Ectodermal cell (in vitro differentiated cells): Measurements from ENCODE around the gene ZSWIM4.
"Not testable (repeated sequence)": the region's sequence is repeated elsewhere in the genome, so short reads cannot be mapped to it uniquely, and the experiment has no call there.

ENCODE experiments used
- H3K27ac ChIP-seq: 2 replicates; pipeline ENCODE4 v1.7.0; 2013; ENCODE audit warnings: mild to moderate bottlenecking, low read depth, low read length; ENCODE audit not compliant: insufficient read depth, poor library complexity, severe bottlenecking
- H3K27me3 ChIP-seq: 2 replicates; pipeline ENCODE4 v1.7.0; 2013; ENCODE audit warnings: mild to moderate bottlenecking, low read length; ENCODE audit not compliant: insufficient read depth, control insufficient read depth, poor library complexity, severe bottlenecking
- H3K36me3 ChIP-seq: one replicate; pipeline ENCODE4 v1.7.0; 2013; ENCODE audit warnings: low read length; ENCODE audit not compliant: control insufficient read depth, insufficient read depth
- H3K4me1 ChIP-seq: one replicate; pipeline ENCODE4 v1.7.0; 2013; ENCODE audit warnings: low read length; ENCODE audit not compliant: control insufficient read depth, insufficient read depth
- H3K4me3 ChIP-seq: 2 replicates; pipeline ENCODE4 v1.7.0; 2013; ENCODE audit warnings: low read depth, low read length, control low read depth; ENCODE audit not compliant: insufficient read depth
- H3K9me3 ChIP-seq: 2 replicates; pipeline ENCODE4 v1.7.0; 2013; ENCODE audit warnings: mild to moderate bottlenecking, low read length, moderate library complexity; ENCODE audit not compliant: control insufficient read depth
- WGBS, 2 experiments: methylation state at CpG; one replicate each; pipeline ENCODE4 v1.1.7; 2013; ENCODE audit warnings: missing lambda C conversion rate in 2 of 2; 5-methylcytosine and 5-hydroxymethylcytosine counted together

ZSWIM4 gene

DNA sequence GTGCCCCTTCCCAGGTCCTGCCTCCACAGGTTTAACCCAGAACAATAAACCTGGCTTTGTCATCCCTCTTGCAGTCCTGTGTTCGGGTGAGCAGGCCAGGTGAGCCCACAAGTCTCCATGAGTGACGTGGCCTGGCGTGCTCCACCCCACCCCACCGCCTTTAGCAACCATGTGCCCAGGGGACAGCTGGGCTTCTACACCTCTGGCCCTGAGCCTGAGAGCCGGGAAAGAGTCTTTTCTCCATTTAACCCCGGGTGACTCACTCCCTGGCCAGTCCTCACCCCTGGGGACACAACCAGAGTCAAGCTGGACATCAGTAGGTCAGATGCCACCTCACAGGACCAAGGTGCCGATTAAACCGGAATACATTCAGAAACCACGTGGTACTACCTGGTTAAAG lies 16.8 kb upstream of the ZSWIM4 start:
- Histone ChIP-seq H3K27me3 (no peaks in the 10 kb centered on the region), H3K27ac (no peak overlapping the region), H3K36me3 (peaks cover 19% of the 10 kb centered on the region), H3K4me3 (no peak overlapping the region), H3K9me3 (no peaks in the 10 kb centered on the region), H3K4me1 (peaks cover 10% of the 10 kb centered on the region)
- 95% methylated on average over 9 of the region's 9 CpGs for WGBS, 2 experiments

DNA sequence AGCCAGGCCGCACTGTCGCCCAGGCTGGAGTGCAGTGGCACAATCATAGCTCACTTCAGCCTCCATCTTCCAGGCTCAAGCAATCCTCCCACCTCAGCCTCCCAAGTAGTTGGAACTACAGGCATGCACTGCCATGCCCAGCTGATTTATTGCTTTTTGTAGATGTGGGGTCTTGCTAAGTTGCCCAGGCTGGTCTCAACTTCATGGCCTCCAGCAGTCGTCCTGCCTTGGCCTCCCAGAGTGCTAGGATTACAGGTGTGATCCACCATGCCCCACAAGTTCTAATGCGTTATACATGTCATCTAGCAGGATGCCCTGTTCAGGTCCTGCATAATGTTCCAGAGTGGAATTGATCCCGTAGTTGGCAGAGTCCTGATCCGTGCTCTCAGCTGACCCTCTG lies 16.4 kb upstream of the ZSWIM4 start:
- 95 to 96% methylated on average over 6 of the region's 6 CpGs for WGBS, 2 experiments
- Histone ChIP-seq H3K9me3 (no peaks in the 10 kb centered on the region), H3K36me3 (peaks cover 19% of the 10 kb centered on the region), H3K27me3 (no peaks in the 10 kb centered on the region), H3K27ac (no peak overlapping the region), H3K4me1 (peaks cover 10% of the 10 kb centered on the region), H3K4me3 (no peak overlapping the region)

DNA sequence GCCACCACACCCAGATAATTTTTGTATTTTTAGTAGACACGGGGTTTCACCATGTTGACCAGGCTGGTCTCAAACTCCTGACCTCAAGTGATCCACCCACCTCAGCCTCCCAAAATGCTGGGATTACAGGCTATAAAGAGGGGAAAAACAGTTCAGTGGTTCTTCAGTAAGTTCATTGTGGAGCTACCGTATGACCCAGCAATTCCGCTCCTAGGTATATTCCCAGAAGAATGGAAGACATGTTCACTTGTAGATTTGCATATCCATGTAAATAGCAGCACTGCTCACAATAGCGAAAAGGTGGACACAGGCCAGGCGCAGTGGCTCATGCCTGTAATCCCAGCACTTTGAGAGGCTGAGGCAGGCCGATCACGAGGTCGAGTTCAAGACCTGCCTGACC lies 15.4 kb upstream of the ZSWIM4 start:
- 85 to 88% methylated on average over 8 of the region's 8 CpGs for WGBS, 2 experiments
- H3K9me3 ChIP-seq, H3K4me3 ChIP-seq, H3K27me3 ChIP-seq, H3K4me1 ChIP-seq, H3K27ac ChIP-seq: not testable (repeated sequence)
- H3K36me3 ChIP-seq = peaks cover 19% of the 10 kb centered on the region

DNA sequence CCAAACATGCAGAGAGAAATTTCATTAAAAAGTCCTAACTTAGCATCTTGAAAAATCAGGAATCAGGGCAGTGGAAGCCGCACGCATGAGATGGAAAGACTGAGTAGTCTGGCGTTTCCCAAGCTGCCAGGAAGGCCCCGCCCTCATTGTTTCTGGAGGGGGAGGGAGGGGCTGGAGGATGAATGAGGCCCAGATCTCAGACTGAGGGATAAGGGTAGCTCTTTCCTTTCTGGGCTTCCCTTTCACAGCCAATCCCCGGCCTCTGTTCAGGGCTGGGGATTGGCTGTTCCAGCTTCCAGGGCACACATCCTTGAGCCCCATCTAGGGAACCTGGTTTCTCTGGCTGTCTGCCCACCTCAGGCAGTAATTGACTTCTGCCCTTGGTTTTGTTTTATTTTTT lies 13.7 kb upstream of the ZSWIM4 start:
- H3K4me1 ChIP-seq = peaks cover 3% of the 10 kb centered on the region
- H3K9me3 ChIP-seq = no peaks in the 10 kb centered on the region
- no peak overlapping the region for H3K27ac ChIP-seq
- H3K4me3 ChIP-seq = no peak overlapping the region
- WGBS, 2 experiments = 9% methylated on average over 5 of the region's 5 CpGs
- peaks cover 19% of the 10 kb centered on the region for H3K36me3 ChIP-seq
- no peaks in the 10 kb centered on the region for H3K27me3 ChIP-seq

DNA sequence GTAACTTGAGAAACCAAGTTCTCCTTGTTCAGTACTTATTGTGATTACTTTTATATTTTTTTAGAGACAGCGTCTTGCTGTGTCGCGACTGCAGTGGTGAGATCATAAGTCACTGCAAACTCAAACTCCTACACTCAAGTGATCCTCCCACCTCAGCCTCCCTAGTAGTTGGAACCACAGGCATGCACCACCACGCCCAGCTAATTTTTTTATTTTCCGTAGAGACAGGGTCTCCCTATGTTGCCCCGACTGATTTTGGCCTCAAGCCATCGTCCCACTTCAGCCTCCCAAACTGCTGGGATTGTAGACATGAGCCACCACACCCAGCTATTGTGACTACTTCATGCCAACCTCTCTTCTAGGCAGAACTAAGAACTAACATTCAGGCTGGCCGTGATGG lies 12.7 kb upstream of the ZSWIM4 start:
- H3K9me3 ChIP-seq = no peaks in the 10 kb centered on the region
- H3K4me3 ChIP-seq = no peak overlapping the region
- H3K27me3 ChIP-seq = no peaks in the 10 kb centered on the region
- WGBS, 2 experiments = 94% methylated on average over 8 of the region's 8 CpGs
- H3K36me3 ChIP-seq = peaks cover 19% of the 10 kb centered on the region
- no peak overlapping the region for H3K27ac ChIP-seq
- H3K4me1 ChIP-seq = peaks cover 3% of the 10 kb centered on the region

DNA sequence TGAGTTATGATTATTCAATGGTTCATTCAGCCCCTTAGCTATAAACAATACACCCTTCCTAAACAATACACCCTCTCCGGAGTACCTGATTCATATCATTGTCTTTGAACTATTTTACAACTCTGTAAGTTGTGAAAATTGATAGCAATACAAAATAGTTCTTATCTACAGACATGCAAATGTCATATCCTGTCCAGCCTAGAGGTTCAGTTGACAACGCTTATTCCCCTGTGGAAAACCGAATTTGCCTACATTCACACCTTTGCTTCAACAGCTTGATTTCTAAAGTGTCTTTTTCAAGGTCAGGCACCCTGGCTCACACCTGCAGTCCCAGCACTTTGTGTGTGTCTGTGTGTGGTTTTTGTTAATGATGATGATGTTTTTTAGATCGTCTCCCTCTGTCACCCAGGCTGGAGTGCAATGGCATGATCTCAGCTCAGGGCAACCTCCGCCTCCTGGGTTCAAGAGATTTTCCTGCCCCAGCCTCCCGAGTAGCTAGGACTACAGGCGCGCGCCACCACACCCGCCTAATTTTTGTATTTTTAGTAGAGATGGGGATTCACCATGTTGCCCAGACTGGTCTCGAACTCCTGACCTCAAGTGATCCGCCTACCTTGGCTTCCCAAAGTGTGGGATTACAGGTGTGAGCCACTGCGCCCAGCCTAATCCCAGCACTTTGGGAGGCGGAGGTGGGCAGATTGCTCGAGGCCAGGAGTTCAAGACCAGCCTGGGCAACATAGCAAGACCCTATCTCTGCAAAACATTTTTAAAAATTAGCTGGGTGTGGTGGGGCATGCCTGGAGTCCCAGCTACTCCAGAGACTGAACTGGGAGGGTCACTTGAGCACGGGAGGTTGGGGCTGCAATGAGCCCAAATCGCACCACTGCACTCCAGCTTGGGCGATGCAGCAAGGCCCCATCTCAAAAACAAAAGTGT lies 11.4 kb upstream of the ZSWIM4 start:
- 93% methylated on average over 17 to 18 of the region's 18 CpGs for WGBS, 2 experiments

DNA sequence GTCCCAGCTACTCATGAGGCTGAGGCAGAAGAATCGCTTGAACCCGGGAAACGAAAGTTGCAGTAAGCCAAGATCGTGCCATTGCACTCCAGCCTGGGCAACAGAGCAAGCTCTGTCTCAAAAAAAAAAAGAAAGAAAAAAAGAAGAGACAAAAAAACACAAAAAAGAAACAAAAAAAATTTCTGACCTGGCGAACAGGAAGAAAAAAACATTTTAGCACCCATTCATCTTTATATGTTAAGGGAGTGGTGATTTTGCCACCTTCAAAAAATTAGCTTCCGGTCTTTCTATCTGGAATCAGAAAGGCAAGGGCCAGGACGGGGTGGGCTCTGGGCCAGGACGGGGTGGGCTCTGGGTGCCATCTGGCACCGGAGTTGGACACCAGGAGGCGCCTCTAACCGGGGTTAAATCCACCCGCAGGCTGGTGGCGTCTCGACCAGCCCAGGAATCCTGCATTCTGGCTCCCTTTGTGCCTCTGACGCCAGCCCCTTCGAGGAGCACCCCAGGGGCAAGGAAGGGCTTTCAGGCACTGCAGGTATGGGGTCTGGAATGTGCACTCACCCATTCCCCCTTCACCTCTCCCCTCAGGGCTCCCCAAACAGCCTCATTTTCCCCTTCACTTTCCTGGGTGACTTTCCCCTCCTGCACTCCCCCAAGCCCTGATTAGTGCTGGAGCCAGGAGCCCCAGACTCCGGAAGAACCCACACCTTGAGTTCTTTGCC lies 10.4 kb upstream of the ZSWIM4 start:
- Histone ChIP-seq H3K9me3 (no peaks in the 10 kb centered on the region), H3K36me3 (no peaks in the 10 kb centered on the region), H3K27ac (no peak overlapping the region), H3K27me3 (no peaks in the 10 kb centered on the region), H3K4me3 (no peak overlapping the region), H3K4me1 (peaks cover 3% of the 10 kb centered on the region)
- WGBS, 2 experiments = 33 to 38% methylated on average over 16 of the region's 17 CpGs

More for the DNA sequence above, 11.4 kb upstream of the ZSWIM4 start:
- peaks cover 7% of the 10 kb centered on the region for H3K36me3 ChIP-seq
- H3K4me1 ChIP-seq = peaks cover 3% of the 10 kb centered on the region
- H3K27ac ChIP-seq = no peak overlapping the region
- H3K4me3 ChIP-seq = no peak overlapping the region
- no peaks in the 10 kb centered on the region for H3K9me3 ChIP-seq
- no peaks in the 10 kb centered on the region for H3K27me3 ChIP-seq

DNA sequence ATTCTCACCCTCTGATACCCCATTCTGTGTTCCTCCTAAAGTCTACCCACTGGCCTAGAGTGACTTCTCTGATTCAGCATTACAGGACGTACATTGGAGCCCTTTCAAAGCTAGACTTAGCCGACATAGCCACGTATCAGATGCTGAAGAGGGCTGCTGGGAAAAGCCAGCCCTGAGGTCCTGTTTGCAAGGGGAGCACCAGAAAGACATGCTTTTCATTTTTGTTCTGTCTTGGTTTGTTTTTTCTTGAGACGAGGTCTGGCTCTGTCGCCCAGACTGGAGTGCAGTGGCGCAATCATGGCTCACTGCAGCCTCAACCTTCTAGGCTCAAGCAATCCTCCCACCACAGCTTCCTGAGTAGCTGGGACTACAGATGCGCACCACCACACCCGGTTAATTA lies 6.3 kb upstream of the ZSWIM4 start:
- no peaks in the 10 kb centered on the region for H3K4me1 ChIP-seq
- WGBS, 2 experiments = 87 to 88% methylated on average over 8 of the region's 8 CpGs
- H3K27me3 ChIP-seq = no peaks in the 10 kb centered on the region
- no peak overlapping the region for H3K27ac ChIP-seq
- no peaks in the 10 kb centered on the region for H3K36me3 ChIP-seq
- no peaks in the 10 kb centered on the region for H3K9me3 ChIP-seq
- H3K4me3 ChIP-seq = no peak overlapping the region

DNA sequence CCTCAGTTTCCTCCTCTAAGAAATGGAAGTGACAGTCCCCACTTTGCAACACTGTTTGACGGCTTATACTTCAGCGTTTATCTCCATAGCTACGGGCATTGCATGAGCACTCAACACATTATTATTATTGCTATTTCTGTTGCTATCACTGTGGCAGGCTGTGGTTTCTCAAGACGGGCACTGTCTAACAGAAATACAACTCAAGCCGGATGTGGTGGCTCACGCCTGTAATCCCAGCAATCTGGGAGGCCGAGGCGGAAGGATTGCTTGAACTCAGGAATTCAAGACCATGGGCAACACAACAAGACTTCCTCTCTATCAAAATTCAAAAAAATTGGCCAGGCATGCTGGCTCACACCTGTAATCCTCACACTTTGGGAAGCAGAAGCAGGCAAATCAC lies 4.9 kb upstream of the ZSWIM4 start:
- Histone ChIP-seq H3K36me3 (no peaks in the 10 kb centered on the region), H3K4me1 (no peaks in the 10 kb centered on the region), H3K27ac (no peak overlapping the region), H3K9me3 (no peaks in the 10 kb centered on the region), H3K27me3 (no peaks in the 10 kb centered on the region), H3K4me3 (no peak overlapping the region)
- 92 to 94% methylated on average over 8 of the region's 8 CpGs for WGBS, 2 experiments

DNA sequence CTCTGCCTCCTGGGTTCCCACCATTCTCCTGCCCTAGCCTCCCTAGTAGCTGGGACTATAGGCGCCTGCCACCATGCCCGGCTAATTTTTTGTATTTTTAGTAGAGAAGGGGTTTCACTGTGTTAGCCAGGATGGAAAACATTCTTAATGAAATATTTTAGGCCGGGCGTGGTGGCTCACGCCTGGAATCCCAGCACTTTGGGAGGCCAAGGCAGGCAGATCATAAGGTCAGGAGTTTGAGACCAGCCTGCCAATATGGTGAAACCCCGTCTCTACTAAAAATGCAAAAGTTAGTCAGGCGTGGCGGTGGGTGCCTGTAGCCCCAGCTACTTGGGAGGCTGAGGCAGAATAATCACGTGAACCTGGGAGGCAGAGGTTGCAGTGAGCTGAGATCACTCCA lies 1.9 kb upstream of the ZSWIM4 start:
- H3K4me3 ChIP-seq, H3K4me1 ChIP-seq, H3K27me3 ChIP-seq, H3K9me3 ChIP-seq, H3K36me3 ChIP-seq, H3K27ac ChIP-seq: not testable (repeated sequence)
- 93% methylated on average over 9 of the region's 9 CpGs for WGBS, 2 experiments
